HT1080 (cell line): ENCODE measurements around the gene CDH2. TPM values are rescaled to one million over a fixed set of nuclear protein-coding genes. Genes with fewer than 3 reads are reported as not detected.

Experiments
- DNase-seq: peaks from one replicate; pipeline ENCODE4 v3.0.0-alpha.2; 2015; ENCODE audit warnings: low read depth
- polyA plus RNA-seq, 2 experiments: library from polyadenylated mRNA; depleted of rRNA; stranded (reverse); fragments of >200 nt; gene quantifications; 2 replicates each; pipeline ENCODE4 v1.2.3, GENCODE V29; 2015
- total RNA-seq: library from RNA; depleted of rRNA; stranded (reverse); fragments of >200 nt; shearing (Covaris generic); gene quantifications from 2 replicates; pipeline ENCODE4 v1.2.3, GENCODE V29; 2014; rRNA removed

Gene CDH2
- total RNA-seq, result 49.4 and 60.4 TPM in 2 replicates
- 52.7 and 65.7 TPM in 2 replicates for polyA plus RNA-seq (2015; cell fraction: cytosol; rRNA removed)
- 175 and 178 TPM in 2 replicates for polyA plus RNA-seq (2015; cell fraction: nucleus; rRNA removed)

DNA sequence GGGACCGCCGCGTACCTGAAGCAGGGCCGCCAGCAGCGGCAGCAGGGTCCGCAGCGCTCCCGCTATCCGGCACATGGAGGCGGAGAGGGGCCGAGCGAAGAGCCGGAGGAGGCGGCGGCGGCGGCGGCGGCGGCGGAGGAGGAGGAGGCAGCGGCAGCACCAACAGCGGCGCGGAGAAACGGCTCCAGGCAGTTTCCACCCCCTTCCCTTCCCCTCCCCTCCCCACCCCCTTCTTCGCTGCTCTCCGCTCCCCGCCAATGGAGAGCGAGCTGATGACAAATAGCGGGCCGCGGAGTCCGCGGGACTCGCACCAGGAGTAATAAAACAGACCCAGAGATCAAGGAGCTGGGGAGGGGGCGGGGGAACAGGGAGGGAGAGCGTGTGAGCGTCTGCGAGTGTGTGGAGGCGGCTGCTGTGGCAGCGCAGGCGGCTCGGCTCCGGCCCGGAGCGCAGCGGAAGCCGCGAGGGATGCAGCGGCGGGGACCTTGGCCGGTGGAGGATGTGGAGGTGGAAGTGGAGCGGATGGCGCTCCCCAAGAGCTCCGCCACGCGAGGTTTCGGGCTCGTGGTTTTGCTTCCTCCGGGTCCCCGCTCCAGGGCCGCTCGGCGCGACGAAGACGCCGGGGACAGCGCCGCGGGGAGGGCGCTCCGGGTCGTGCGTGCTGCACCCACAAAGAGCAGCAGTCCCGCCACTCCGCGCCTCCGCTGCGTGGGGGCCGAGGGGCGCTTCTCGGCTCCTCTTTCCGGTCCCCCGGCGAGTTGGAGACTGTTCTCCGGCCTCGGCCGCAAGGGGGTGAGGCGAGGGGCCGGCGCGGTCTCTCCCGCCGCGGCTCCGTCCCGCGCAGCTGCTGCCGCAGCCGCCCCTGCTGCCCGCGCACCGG, at the start of gene CDH2:
TSS of gene CDH2 (minus strand) at position 183 of the 880 bp plus-strand sequence. CDS start at position 75, 108 bp downstream.
- peak; percentile 81 for DNase-seq

DNA sequence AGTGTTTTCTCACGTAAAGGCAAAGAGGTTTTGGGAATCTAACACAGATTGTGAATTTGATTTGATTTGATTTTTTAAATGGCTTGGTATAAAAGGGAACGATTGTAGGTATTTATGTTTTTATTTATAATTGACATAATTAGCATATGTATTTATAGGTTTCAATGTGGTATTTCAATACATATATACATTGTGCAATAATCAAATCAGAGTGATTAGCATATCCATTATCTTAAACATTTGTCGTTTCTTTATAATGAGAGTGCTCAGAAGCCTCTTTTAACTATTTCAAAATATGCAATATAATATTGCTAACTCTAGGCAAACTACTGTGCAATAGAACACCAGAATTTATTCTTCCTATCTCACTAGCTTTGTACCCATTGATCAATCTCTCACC, 35.1 kb upstream of the CDH2 start:
- no peak for DNase-seq

DNA sequence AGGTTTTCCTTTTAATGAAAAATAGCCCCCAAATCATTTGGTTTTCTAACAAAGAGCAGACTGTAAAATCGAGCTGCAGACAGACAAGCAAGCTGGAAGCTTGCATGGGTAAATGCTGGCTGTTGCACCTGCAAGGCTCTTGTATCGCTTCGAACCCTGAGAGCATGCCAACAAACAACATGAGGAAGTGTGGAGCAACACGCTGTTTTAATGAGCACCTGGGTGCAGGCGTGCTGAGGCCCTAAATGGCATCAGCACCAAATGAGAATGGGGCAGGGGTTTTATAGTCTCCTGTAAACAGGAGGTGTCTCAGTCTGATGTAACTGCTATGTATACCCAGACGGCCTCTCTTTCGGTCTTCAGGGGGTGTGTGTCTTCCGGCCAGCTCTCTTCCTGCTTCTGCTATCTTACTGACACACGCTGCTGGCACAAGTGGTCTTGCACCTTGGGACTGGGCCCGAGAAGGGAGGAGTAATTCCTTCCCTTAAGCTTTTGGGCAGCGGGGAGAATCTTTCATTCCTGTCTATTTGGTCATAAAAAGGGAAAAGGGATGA, 31.9 kb upstream of the CDH2 start:
- no peak for DNase-seq

DNA sequence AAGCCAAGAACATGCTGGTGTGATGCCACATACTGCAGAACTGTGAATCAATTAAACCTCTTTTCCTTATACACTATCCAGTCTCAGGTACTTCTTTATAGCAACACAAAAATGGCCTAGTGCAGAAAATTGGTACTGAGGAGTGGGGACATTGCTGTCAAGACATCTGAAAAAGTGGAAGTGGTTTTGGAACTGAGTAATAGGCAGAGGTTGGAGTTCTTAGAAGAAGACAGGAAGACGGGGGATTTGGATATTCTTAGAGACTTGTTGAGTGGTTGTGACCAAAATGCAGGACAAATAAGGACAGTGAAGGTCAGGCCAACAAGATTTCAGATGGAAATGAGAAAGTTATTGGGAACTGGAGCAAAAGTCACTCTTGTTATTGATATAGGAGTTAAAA, 31.3 kb upstream of the CDH2 start:
- DNase-seq, result no peak

DNA sequence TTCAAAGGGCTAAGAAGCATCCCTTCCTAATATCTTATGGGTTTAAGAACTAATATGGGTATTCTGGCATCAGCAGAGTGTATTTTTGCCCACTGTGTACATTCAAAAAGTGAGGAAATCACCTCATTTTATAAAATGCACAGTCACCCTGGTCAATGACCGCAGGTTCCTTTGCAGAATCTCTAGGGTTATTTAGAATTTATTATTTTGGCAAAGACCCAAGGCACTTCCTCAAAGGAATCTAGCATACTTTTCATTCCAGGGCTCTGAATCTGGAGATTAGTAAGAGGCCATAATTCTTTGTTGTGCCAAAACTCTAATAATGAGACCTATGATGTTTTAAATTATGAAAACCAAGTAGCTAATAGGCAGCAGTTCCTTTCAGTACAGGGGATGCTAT, 27.2 kb upstream of the CDH2 start:
- DNase-seq, result peak; percentile 80

DNA sequence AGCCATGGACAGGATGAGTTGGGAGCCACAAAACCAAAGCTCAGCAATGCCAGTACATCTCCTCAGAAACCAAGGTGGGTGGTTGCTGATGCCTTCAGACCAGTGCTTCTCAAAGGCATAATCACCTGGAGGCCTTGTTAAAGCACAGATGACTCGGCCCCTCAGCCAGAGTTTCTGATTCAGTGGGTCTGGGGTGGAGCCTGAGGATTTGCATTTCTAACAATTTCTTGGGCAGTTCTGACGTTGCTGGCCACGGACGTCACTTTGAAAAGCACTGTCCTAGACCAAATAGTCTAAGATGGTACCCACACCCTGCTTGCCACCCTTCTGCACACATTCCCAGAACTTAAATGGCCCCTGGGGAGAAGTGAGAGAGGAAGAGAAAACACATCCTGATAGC, 24.1 kb upstream of the CDH2 start:
- DNase-seq, result no peak

DNA sequence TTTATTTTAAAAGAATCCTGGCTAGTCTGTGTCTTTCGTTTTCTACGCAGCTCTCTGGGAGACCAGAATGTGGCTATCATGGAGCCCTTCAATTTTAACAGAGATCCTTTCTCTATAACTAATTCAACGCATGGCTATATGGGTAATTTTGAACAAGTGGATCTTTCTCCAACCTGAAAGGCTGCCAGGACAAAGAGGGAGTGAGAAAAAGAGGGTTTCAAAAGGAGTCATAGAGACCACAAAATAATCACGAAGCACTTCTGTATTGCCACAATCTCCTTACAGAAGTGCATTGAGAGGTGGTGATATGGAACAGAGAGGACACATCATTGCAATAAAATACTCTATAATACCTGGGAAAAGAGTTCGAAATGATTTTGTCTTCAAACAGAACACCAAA, 21.7 kb upstream of the CDH2 start:
- no peak for DNase-seq

DNA sequence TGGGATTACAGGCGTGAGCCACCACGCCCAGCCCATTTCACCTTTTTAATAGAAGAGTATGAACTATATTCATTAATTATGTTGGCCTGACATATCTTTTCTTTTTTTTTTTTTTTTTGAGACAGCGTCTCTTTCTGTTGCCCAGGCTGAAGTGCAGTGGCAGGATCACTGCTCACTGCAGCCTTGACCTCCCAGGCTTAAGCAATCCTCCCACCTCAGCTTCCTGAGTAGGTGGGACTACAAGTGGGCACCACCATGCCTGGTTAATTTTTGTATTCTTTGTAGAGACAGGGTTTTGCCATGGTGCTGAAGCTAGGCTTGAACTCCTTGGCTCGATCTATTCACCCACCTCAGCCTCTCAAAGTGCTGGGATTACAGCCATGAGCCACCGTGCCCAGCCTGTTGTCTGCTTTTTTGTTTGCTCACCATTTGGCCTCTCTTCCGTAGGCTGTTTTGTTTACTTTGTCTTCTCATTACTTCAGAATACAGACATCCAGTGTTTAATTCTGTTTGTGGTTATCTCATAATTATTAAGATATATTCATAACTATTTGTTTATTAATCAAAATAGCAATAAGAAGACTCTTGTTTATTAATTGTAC, 16.3 kb upstream of the CDH2 start:
- no peak for DNase-seq

DNA sequence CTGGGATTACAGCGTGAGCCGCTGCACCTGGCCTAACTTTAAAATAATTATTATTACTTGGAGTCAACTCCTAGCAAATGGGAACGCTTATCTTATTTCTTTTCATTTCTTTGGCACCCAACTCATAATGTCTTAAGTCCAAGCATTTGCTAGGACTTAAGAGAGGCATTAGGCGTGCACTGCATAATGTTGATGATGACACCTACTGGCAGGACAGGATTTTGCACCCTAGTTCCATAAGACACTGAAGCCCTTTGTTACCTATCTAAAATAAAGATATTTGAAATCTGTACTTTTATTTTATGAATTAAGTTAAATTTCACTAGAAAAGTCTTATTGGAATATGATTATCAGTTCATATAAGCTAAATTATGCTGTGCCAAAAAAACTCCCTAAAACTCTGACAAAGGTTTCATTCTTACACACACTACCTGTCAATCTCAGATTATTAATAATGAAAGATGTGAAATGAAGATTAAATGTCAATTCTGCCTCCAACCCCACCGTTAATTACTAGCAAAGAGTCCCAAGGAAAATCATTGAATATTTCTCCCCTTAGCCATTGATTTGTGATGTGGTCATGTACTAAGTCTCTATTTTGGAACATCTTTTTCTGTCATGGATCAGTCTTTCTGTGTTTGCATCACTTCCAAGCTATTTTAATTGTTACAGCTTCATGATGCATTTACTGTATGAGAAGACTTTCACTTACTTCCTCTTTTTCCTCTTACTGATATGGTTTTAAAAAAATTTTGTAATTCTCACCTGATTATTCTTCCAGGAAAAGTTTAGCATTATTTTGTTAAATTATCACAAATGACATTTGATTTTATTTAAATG, 12.7 kb upstream of the CDH2 start:
- peak; percentile 54 for DNase-seq

DNA sequence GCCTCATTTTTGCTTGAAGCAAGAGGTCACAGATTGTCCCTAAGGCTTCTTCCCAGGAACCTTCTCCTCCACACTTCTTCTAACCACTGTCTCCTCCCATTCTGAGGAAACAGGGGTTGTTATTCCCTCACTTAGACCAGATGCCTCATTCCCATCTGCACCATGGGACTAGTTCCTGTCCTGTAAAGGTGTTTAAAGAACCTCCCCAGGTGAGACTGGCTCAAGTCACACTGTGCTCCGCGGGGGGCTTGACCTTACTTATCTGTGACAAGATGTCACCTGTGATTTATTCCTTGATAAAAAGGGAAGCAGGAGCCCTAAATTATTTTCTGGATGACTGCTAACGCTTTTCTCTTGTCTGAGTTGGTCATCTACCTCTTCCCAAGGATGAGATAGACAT, 8.2 kb upstream of the CDH2 start:
- DNase-seq, result no peak

DNA sequence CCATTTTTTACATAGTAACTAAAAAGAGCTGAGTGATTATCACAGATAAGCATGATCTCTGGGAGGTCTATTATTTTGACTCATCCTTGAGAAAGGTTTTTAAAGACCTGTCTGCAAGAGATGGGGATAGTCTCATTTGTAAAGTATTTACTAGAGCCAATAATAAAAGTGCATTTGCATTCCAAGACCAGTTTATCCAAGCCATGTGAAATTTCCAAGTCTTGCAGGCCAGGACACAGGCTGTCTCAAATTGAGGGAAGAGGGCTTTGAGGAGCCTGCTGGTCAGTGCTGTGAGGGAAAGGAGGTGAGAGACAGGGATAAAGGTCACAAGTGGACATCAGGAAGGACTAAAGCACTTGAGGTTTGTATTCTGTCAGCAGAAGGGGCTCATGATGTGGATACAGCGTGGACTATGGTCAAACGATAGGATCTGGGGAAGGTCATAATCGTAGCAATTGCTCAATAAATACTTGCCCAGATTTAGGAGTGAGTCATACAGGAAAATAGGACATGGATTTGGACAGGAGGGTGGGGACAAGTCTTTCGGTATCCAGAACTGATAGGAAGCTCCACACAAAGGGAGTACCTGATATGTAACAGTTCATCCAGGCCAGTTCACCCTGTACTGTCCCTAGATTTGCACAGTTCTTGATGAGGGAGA, 6.6 kb upstream of the CDH2 start:
- DNase-seq, result peak; percentile 35

DNA sequence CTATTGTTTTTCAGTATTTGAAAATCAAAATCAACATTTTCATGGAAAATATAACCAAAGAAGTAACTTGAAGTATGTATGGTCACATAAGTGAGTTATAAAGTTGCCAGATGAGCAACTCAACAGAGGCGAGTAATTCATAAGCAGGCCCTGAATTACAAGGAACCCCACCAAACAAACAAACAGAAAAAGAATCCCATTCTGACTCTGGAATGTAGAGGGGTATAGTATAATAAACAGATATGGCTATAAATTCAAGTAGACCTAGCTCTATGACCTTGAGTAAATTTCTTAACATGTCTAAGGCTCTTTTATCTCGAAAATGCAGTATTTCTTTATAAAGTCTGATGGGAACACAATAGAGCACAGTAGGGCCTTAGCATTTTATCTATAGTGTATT, 4.7 kb upstream of the CDH2 start:
- DNase-seq, result no peak

DNA sequence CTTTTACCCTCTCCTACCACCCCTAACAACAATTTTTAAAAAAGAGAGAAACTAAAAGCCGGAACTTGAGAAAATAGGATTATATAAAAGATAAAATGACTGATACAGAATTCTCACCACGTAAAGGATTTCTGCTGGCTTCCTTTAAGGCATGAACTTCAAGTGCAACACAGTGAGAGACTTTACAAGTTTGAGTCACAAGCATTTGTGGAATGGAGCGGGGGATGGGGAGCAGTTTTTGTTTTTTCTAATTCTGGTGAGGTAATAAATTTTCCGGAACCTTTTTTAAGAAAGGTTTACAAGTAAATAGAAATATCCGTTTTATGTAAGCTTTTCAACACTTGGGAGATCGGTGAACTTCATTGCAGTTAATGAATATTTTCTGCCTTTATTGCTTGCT, 1.8 kb upstream of the CDH2 start:
- DNase-seq, result peak; percentile 34

DNA sequence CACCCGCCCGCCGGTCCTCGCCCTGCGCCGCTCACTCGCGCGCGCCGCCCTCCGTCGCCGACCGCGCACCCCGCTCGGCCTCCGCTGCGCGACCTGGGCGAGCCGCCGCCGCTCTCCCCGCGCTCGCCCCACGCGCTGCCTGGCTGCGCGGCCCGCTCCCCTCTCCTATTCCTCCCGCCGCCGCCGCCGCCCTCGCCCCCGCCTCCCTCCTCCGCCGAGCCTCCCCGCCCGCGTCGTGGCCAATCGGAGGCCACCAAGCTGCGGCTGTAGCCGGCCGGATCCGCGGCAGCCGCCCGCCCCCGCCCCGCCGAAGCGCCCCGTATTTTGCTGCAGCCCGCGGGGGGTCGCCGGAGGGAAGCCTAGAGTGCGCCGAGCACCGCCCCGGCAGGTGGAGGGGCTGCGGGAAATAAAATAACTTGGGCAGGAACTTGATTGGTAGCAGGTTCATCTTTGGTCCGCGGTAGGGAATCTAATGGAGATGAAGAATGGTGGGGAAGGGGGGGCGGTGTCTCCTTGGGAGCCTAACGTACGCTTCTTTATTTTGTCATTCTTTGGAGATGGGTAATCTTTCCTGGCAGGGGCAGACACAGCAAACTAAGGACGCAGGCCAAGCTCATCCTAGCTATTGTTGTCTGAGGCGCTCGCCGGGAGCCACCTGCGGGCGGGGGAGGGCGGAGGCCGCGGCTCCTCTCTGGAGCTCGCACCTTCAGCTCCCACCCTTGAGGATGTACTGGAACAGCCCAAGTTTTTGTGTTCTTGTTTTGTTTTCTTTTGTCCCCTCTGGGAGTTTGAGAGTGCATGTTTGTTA, 1.1 kb upstream of the CDH2 start:
- peak; percentile 73 for DNase-seq

DNA sequence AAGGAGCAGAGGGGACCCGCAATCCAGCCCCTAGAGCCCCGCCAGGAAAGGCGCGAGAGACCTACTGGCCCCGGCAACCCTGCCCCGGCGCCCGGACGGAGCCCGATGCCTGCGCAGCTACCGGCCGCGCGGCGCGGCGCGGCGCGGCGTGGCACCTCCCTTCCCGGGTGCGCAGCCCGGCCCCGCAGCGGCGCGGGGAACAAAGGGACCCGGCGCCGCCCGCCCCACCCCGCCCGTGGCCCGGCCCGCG, 307 bp downstream of the CDH2 start:
- no peak for DNase-seq

DNA sequence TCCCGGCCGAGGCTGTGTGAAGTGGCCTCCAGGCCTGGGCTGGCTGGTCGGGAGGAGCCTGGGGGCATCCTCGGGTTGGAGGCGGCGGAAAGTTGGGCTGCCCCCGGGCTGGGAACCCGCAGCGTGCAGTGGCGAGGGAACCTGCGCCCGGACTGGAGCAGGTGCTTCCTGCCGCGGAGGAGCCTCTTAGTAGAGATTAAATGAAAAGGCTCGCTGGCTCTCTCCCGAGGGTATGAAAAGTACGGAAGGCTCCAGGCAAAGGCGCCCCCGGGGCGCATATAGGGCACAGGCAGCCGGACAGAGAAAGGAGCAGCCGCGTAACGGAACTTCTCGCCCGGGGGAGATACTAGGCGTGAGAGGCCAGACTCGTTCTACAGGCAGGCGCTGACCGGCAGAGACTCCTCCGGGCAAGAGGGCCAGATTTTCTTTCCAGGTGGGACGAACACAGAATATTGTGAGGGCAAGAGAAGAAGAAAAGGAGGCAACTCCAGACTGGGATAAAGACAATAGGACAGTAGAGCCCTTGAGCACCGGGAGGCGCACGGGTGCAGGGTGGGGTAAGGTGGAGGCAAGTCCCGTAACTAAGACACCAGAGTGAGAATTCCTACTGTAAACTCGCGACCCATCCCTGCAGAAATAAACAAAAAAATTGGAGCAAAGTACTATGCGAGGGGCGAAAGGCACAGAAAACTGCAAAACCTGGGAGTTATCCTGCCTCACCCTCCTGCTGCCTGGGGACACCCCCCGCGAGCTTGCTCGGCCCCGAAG, 816 bp downstream of the CDH2 start:
- DNase-seq, result peak; percentile 44

DNA sequence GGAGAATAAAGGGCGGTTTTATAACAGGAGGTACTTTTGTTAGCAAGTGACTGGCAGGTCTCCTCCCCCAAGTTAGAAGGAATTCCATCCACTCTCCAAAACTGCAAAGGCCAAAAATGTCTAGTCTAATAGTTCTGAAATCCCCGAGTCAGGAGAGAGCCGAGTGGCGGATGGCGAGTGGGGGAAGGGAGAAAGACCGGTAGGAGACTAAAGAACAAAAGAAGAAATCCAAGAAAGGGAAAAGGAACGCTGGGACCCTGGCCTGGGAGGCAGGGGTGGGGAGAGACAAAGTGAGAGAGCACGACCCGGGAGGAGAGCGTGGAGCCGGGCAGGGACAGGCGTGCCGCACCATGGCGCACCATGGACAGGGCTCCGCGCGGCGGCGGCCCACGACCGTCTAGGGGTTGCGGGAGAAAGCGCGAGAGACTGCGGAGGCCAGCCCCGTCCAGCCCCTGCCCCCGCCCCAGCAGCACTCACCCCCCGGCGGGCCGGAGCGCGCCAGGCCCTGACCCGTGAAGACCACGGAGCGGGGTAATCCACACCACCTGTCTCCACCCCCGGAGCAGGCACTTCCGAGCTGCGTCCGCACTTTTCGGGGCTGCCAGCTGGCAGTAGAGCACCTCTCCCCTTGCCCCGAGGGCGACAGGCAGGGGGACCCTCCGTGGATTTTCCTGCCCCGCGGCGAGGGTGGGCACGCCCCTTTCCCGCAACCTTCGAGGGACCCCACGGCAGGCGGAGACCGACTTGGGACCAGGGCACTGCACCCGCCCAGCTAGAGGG, 1.6 kb downstream of the CDH2 start:
- DNase-seq, result peak; percentile 43

DNA sequence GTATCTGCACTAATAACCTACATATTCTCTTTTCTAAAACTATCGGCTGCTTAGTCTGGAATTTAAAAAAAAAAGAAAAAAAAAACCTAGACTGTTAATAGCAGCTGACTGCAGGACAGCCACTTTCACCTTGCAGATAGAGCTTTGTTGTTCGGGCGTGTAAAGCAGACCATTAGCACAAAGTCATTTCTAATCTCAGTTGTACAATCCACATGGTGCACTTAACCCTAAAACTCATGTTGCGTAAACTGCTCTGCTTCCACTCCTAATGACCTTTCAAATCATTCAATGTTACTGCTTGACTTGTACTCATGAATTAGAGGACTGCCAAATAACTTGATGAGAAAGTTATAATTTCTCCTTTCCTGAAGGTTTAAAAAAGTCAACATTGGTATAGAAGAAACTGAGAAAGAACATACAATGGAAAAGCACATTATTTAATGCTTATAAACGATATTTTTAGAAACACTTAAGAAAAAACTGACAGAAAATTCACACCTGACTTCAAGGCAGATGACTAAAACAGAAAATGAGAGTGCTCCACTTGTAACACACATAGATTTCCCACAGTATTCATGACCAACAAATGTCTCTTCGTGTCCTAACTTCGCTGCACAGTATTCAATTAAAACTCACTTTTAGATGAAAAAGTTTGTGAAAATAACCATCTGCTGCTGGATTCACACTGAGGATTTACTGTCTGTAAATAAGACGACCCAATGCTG, 2.6 kb downstream of the CDH2 start:
- no peak for DNase-seq
